NCI-H446 (cell line): ENCODE results near the gene CD101.

Experiments
- DNase-seq, 2 experiments: peaks; one replicate each; lab custom pipeline; 2025; lab: John Stamatoyannopoulos, UW

The CD101 gene

GRCh38 chr1:116984406-116985160 is 17.0 kb upstream of the CD101 start:
- no peak for DNase-seq

- DNase-seq, result no peak
These were observed 14.9 kb upstream of the CD101 start for GRCh38 chr1:116986421-116987255.

GRCh38 chr1:116987256-116987555 is 14.4 kb upstream of the CD101 start:
- DNase-seq, result no peak

GRCh38 chr1:116988248-116988647 is 13.3 kb upstream of the CD101 start:
- DNase-seq, result peak in 1 of 2 experiments; percentile 19

- DNase-seq, result peak in 1 of 2 experiments; percentile 44
These were observed 12.7 kb upstream of the CD101 start for GRCh38 chr1:116988908-116989307.

- DNase-seq, result peak; percentile 13 to 37
These were observed 11.7 kb upstream of the CD101 start for GRCh38 chr1:116989835-116990234.

GRCh38 chr1:116990612-116991151 is 10.9 kb upstream of the CD101 start:
- peak; percentile 93 to 98 for DNase-seq

- DNase-seq, result no peak
These were observed 10.3 kb upstream of the CD101 start for GRCh38 chr1:116991171-116991845.

GRCh38 chr1:116991918-116992317 is 9.6 kb upstream of the CD101 start:
- no peak for DNase-seq

GRCh38 chr1:116993286-116993685 is 8.3 kb upstream of the CD101 start:
- DNase-seq, result no peak

- no peak for DNase-seq
These were observed 7.1 kb upstream of the CD101 start for GRCh38 chr1:116994411-116994810.

- no peak for DNase-seq
These were observed 4.5 kb upstream of the CD101 start for GRCh38 chr1:116997066-116997465.

GRCh38 chr1:116997636-116998035 is 3.9 kb upstream of the CD101 start:
- DNase-seq, result no peak

- no peak for DNase-seq
These were observed 2.0 kb upstream of the CD101 start for GRCh38 chr1:116999596-116999995.

GRCh38 chr1:117000142-117000541 is 1.4 kb upstream of the CD101 start:
- no peak for DNase-seq

- DNase-seq, result no peak
These were observed 1.8 kb downstream of the CD101 start for GRCh38 chr1:117003223-117003875.

GRCh38 chr1:117007719-117008013 is 6.1 kb downstream of the CD101 start:
- no peak for DNase-seq

- no peak for DNase-seq
These were observed 7.1 kb downstream of the CD101 start for GRCh38 chr1:117008656-117009055.

GRCh38 chr1:117009132-117009531 is 7.6 kb downstream of the CD101 start:
- peak in 1 of 2 experiments; percentile 42 for DNase-seq

GRCh38 chr1:117010310-117010969 is 8.9 kb downstream of the CD101 start:
- no peak for DNase-seq

GRCh38 chr1:117011334-117011733 is 9.8 kb downstream of the CD101 start:
- DNase-seq, result no peak
